ENCODE results near the gene PLOD2. TPM values are rescaled to one million over a fixed set of nuclear protein-coding genes. Genes with fewer than 3 reads are reported as not detected.
A peak's percentile ranks its signal among the peaks of the same experiment; 100 is the strongest.

Gene PLOD2
- total and polyA plus RNA-seq, 2 donors from 2014 or later, result 21.3 to 66.0 TPM

DNA sequence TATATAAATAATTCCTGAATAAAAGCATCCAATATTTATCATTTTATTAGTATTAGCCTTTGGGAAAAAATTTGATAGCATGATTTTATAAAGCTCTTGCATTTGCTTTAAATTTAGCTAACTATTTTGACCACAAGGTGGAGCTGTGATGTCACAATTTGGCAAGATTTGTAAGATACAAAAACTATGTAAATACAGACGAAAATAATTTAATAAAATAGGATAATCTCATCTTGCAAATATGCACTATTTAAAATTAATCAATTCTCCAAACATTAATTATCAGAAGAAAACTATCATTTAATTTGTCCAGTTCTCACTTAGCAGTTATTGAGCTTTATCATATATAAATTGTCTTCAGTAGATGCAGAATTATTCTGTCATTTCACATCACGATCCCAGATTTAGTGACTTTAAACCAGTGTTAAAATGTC, 95.4 kb downstream of the PLOD2 start:
- FAIRE-seq (peak; percentile 98), DNase-seq (peak in 2 of 5 donors; percentile 74 to 82)
- Histone ChIP-seq H3K9me3 (ENCODE audit: control insufficient read depth in 2 of 3, insufficient read depth in 1 of 3, low read length in 3 of 3) (no peaks in the 10 kb centered on the region), H3K9ac (ENCODE audit: low read length in 3 of 3) (no peak overlapping the region), H3K27ac (ENCODE audit: low read depth in 2 of 2, low read length in 2 of 2) (no peak overlapping the region), H3K4me3 (ENCODE audit: low read length in 3 of 3) (no peak overlapping the region), H3K36me3 (ENCODE audit: control insufficient read depth in 2 of 3, insufficient read depth in 3 of 3, low read length in 3 of 3) (no peaks in the 10 kb centered on the region), H3K27me3 (ENCODE audit: control insufficient read depth, insufficient read depth, low read length) (no peaks in the 10 kb centered on the region), H3K4me1 (ENCODE audit: control insufficient read depth in 2 of 3, insufficient read depth in 2 of 3, low read depth in 1 of 3, low read length in 3 of 3) (no peaks in the 10 kb centered on the region)
- TF ChIP-seq, protein P1, sequence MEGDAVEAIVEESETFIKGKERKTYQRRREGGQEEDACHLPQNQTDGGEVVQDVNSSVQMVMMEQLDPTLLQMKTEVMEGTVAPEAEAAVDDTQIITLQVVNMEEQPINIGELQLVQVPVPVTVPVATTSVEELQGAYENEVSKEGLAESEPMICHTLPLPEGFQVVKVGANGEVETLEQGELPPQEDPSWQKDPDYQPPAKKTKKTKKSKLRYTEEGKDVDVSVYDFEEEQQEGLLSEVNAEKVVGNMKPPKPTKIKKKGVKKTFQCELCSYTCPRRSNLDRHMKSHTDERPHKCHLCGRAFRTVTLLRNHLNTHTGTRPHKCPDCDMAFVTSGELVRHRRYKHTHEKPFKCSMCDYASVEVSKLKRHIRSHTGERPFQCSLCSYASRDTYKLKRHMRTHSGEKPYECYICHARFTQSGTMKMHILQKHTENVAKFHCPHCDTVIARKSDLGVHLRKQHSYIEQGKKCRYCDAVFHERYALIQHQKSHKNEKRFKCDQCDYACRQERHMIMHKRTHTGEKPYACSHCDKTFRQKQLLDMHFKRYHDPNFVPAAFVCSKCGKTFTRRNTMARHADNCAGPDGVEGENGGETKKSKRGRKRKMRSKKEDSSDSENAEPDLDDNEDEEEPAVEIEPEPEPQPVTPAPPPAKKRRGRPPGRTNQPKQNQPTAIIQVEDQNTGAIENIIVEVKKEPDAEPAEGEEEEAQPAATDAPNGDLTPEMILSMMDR (IDR thresholded peaks at IDR 0.05; ENCODE audit: borderline replicate concordance, extremely low read depth, insufficient read depth), result peak; percentile 77
- intact Hi-C loops (cut with DNase I), result no loop called here

DNA sequence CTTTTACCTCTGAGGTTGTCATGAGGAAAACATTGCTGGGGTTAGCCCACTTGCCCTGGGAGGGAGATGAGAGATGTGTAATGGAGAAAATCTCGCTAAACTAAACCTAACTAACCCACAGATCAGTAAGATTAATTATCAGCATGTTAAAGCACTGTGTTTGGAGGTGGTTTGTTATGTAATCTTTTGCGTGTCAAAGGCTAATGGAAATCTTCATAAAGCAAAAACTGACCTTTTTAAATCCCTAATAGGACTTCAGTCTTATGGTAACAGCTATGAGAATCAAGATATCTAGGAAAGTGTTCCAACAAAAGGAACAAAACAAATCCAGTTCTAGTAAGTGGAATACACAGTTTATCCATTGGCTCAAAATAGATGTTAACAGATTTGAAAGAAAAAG, 102.7 kb downstream of the PLOD2 start:
- H3K4me1 ChIP-seq (ENCODE audit: control insufficient read depth in 2 of 3, insufficient read depth in 2 of 3, low read depth in 1 of 3, low read length in 3 of 3), result no peaks in the 10 kb centered on the region
- DNase-seq (no peak), FAIRE-seq (no peak)
- H3K9me3 ChIP-seq (ENCODE audit: control insufficient read depth in 2 of 3, insufficient read depth in 1 of 3, low read length in 3 of 3), result no peaks in the 10 kb centered on the region
- intact Hi-C loops (cut with DNase I), result no loop called here
- no peak overlapping the region for H3K4me3 ChIP-seq (ENCODE audit: low read length in 3 of 3)
- H3K27me3 ChIP-seq (ENCODE audit: control insufficient read depth, insufficient read depth, low read length), result no peaks in the 10 kb centered on the region
- H3K27ac ChIP-seq (ENCODE audit: low read depth in 2 of 2, low read length in 2 of 2), result no peak overlapping the region
- no peaks in the 10 kb centered on the region for H3K36me3 ChIP-seq (ENCODE audit: control insufficient read depth in 2 of 3, insufficient read depth in 3 of 3, low read length in 3 of 3)
- no peak overlapping the region for H3K9ac ChIP-seq (ENCODE audit: low read length in 3 of 3)
- TF ChIP-seq, protein P1 (IDR thresholded peaks at IDR 0.05; ENCODE audit: borderline replicate concordance, extremely low read depth, insufficient read depth), result no peak

DNA sequence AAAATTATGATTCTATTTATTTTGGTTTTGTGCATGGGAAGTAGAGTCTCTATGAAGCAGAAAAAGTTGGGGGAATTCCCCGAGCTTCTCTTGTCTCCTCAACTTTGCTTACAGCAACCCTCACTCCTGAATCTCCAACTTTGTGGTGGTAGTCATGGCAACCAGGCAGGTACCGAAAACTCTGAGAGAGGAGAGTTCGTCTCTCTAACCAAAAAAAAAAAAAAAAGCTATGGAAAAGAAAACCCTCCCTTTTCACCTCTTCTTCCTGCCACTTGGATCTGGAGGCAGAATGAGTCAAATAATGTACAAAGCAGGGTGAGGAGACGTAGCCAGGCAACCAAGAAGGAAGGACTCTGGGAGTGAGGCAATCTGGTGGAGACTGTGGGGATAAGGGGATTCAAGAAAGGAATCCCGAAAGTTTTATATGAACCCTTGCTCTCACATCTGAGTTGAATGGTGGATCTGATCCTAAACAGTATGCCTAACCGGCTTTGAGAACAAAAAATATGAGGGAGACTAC, 108.1 kb downstream of the PLOD2 start:
- H3K9ac ChIP-seq (ENCODE audit: low read length in 3 of 3), result no peak overlapping the region
- H3K36me3 ChIP-seq (ENCODE audit: control insufficient read depth in 2 of 3, insufficient read depth in 3 of 3, low read length in 3 of 3), result no peaks in the 10 kb centered on the region
- H3K27me3 ChIP-seq (ENCODE audit: control insufficient read depth, insufficient read depth, low read length), result no peaks in the 10 kb centered on the region
- H3K4me3 ChIP-seq (ENCODE audit: low read length in 3 of 3), result no peak overlapping the region
- TF ChIP-seq, protein P1 (IDR thresholded peaks at IDR 0.05; ENCODE audit: borderline replicate concordance, extremely low read depth, insufficient read depth), result no peak
- no peaks in the 10 kb centered on the region for H3K9me3 ChIP-seq (ENCODE audit: control insufficient read depth in 2 of 3, insufficient read depth in 1 of 3, low read length in 3 of 3)
- H3K4me1 ChIP-seq (ENCODE audit: control insufficient read depth in 2 of 3, insufficient read depth in 2 of 3, low read depth in 1 of 3, low read length in 3 of 3), result no peaks in the 10 kb centered on the region
- FAIRE-seq (no peak), DNase-seq (no peak)
- intact Hi-C loops (cut with DNase I), result no loop called here
- H3K27ac ChIP-seq (ENCODE audit: low read depth in 2 of 2, low read length in 2 of 2), result no peak overlapping the region

Data from kidney (tissue), 14 donors.